Neutrophil (primary cell): Measurements from ENCODE around the gene PRR29.

Experiments
- H3K27ac ChIP-seq: fragments of 200-600 bp; sonication (generic); 2 replicates; pipeline ENCODE4 v1.5.1; 2016; ENCODE audit warnings: mild to moderate bottlenecking, moderate library complexity
- H3K27me3 ChIP-seq: fragments of 200-600 bp; sonication (generic); 2 replicates; pipeline ENCODE4 v1.6.0; 2016; ENCODE audit warnings: mild to moderate bottlenecking
- H3K36me3 ChIP-seq: fragments of 200-600 bp; sonication (generic); 2 replicates; pipeline ENCODE4 v1.5.1; 2017
- H3K4me1 ChIP-seq, 2 experiments: fragments of 200-600 bp in 1 of 2; sonication (generic) in 1 of 2; 1 replicate in 1 of 2; 2 replicates in 1 of 2; pipeline versions ENCODE4 v1.5.1 to v1.6.1; 2013 to 2016; ENCODE audit warnings: low read depth in 1 of 2, low read length in 1 of 2, mild to moderate bottlenecking in 1 of 2, moderate library complexity in 1 of 2; ENCODE audit not compliant: control insufficient read depth in 1 of 2, insufficient read depth in 1 of 2
- H3K4me3 ChIP-seq, 2 experiments: fragments of 200-600 bp in 1 of 2; sonication (generic) in 1 of 2; 1 replicate in 1 of 2; 2 replicates in 1 of 2; pipeline ENCODE4 v1.5.1; 2013 to 2016; ENCODE audit warnings: low read depth in 1 of 2, low read length in 1 of 2, mild to moderate bottlenecking in 1 of 2, moderate library complexity in 1 of 2
- H3K9me3 ChIP-seq: fragments of 200-600 bp; sonication (generic); 2 replicates; pipeline ENCODE4 v1.5.1; 2016
- TF ChIP-seq, protein P1 (sequence below): fragments of 200-600 bp; sonication (generic); IDR thresholded peaks from 2 replicates; pipeline ENCODE4 v1.5.1; 2016; ENCODE audit warnings: antibody characterized with exemption

Gene PRR29

DNA sequence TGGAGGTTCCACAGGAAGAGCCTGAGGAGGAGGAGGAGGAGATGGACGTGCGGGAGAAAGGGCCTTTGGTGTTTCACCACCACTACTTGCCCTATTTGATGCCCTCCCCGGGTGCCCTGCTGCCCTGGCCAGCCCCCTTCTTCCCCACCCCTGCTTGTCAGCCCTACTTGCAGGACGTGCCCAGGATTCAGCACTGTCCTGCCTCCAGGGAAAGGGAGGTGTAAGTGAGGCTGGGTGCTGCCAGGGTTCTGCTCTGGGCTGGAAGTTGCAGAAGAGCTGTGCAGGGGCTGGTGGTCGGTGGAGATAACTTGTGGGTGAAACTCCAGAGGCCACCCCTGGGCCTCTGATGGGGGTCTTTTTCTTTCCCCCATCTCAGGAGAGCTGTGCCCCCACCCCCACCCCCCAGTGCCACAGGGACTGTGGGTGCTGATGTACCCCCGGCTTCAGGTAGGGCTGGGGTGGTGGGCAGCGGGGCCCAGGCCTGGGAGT lies 3.0 kb downstream of the PRR29 start:
- no peaks in the 10 kb centered on the region for H3K9me3 ChIP-seq
- TF ChIP-seq, protein P1, sequence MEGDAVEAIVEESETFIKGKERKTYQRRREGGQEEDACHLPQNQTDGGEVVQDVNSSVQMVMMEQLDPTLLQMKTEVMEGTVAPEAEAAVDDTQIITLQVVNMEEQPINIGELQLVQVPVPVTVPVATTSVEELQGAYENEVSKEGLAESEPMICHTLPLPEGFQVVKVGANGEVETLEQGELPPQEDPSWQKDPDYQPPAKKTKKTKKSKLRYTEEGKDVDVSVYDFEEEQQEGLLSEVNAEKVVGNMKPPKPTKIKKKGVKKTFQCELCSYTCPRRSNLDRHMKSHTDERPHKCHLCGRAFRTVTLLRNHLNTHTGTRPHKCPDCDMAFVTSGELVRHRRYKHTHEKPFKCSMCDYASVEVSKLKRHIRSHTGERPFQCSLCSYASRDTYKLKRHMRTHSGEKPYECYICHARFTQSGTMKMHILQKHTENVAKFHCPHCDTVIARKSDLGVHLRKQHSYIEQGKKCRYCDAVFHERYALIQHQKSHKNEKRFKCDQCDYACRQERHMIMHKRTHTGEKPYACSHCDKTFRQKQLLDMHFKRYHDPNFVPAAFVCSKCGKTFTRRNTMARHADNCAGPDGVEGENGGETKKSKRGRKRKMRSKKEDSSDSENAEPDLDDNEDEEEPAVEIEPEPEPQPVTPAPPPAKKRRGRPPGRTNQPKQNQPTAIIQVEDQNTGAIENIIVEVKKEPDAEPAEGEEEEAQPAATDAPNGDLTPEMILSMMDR, result no peak
- no peaks in the 10 kb centered on the region for H3K36me3 ChIP-seq
- H3K4me3 ChIP-seq, result no peak overlapping the region
- no peak overlapping the region for H3K27ac ChIP-seq
- peaks cover 48% of the 10 kb centered on the region for H3K27me3 ChIP-seq
- peaks cover 14 to 18% of the 10 kb centered on the region in 2 experiments for H3K4me1 ChIP-seq

GRCh38 chr17:64001763-64002529 lies 3.8 kb downstream of the PRR29 start:
- TF ChIP-seq, protein P1, result no peak
- no peaks in the 10 kb centered on the region for H3K9me3 ChIP-seq
- no peak overlapping the region for H3K27ac ChIP-seq
- peaks cover 14 to 18% of the 10 kb centered on the region in 2 experiments for H3K4me1 ChIP-seq
- H3K4me3 ChIP-seq, result no peak overlapping the region
- H3K36me3 ChIP-seq, result no peaks in the 10 kb centered on the region
- H3K27me3 ChIP-seq, result peaks cover 40% of the 10 kb centered on the region

DNA sequence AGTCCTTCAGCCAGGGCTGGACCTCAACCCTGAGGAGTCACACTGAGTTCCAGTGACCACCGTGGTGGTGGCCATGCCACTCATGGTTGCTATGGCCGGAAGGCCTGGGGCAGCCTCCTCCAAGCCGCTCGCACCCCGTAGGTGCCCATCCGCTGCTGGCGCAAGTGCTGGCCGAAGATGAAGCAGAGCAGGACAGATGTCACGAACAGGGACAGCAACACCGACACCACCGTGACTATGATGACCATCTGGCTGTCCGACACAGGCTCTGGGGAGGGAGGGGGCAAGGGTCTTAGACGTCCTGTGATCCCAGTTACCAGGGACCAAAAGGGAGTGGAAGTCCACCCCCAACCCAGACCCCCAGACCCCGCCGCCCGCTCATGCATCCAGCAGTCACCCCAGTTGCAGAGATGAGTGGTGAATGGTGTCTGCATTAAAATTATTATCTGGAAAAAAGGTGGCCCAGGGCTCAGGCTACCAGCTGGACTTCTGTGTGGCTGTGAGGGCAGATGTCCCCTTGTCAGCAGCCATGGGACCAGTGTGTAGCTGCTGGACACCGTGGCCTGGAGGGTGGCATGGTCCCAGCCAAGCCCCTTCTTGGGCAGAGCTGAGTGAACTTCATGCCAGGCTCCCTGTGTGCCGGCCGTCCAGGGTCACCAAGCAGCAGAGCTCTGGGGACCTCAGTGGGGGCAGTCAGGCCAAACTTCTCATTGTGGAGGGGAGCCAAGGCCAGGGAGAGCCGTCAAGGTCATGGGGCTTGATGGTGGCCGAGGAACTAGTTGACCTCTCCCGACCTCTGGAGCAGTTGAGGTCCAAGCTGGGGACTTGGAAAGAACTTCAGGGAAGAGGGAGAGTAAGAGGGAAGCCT lies 4.7 kb downstream of the PRR29 start:
- H3K27me3 ChIP-seq, result peaks cover 30% of the 10 kb centered on the region
- TF ChIP-seq, protein P1, result no peak
- H3K27ac ChIP-seq, result no peak overlapping the region
- H3K4me3 ChIP-seq, result no peak overlapping the region
- H3K4me1 ChIP-seq, result peaks cover 8 to 11% of the 10 kb centered on the region in 2 experiments
- H3K36me3 ChIP-seq, result no peaks in the 10 kb centered on the region
- no peaks in the 10 kb centered on the region for H3K9me3 ChIP-seq

DNA sequence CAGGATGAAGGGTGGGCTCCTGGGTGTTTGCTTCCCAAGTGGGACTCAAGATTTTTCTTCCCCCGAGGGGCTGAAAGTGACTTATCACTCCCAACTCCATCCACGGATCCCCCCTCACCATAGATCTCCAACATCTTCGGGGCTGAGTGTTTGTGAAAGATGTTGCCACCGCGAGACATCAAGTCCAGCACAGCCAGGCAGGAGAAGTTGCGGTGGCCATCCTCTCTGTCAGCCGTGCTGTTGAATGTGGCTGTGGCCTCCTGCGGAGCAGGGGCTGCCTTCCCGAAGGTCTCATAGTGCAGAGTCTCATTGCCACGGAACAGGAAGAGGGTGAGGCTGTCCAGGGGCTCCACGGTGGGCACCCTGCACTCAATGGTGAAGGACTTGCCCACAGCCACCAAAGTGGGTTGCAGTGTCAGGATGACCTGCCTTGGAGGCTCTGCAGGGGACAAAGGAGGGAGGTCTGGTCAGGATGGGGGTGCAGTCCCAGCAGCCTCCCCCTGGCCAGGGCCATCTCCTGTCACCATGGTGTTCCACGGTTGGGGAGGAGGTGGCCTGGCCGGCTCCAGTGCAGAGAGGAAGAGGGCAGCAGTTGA lies 5.5 kb downstream of the PRR29 start:
- Histone ChIP-seq H3K27me3 (peaks cover 23% of the 10 kb centered on the region), H3K27ac (no peak overlapping the region), H3K4me1 (peaks cover 2 to 4% of the 10 kb centered on the region in 2 experiments), H3K4me3 (no peak overlapping the region), H3K9me3 (no peaks in the 10 kb centered on the region), H3K36me3 (no peaks in the 10 kb centered on the region)
- TF ChIP-seq, protein P1, result no peak

- Histone ChIP-seq H3K9me3 (no peaks in the 10 kb centered on the region), H3K4me3 (no peak overlapping the region), H3K4me1 (peaks cover under 1 to 2% of the 10 kb centered on the region in 2 experiments), H3K27ac (no peak overlapping the region), H3K36me3 (no peaks in the 10 kb centered on the region), H3K27me3 (peaks cover 16% of the 10 kb centered on the region)
- TF ChIP-seq, protein P1, result no peak
Measured at GRCh38 chr17:64004218-64004770, 6.1 kb downstream of the PRR29 start.
